HG03558 (cell line): Measurements from ENCODE around the gene IAPP.
"Not testable (repeated sequence)": the region's sequence is repeated elsewhere in the genome, so short reads cannot be mapped to it uniquely, and the experiment has no call there.

ENCODE experiments used
- ATAC-seq: cut with Tn5 transposase; IDR thresholded peaks from one replicate; pipeline ENCODE4 v1.9.1; 2021; ENCODE audit warnings: moderate number of reproducible peaks; ENCODE audit not compliant: unreplicated experiment; ENCODE audit errors: extremely low read depth

The IAPP gene

GRCh38 chr12:21372602-21373001 is at the start of gene IAPP:
IAPP (plus strand) TSS chr12:21372902; CDS start chr12:21373352, 450 bp downstream.
- no peak for ATAC-seq

GRCh38 chr12:21323736-21324135 is 49.0 kb upstream of the IAPP start:
- no peak for ATAC-seq

DNA sequence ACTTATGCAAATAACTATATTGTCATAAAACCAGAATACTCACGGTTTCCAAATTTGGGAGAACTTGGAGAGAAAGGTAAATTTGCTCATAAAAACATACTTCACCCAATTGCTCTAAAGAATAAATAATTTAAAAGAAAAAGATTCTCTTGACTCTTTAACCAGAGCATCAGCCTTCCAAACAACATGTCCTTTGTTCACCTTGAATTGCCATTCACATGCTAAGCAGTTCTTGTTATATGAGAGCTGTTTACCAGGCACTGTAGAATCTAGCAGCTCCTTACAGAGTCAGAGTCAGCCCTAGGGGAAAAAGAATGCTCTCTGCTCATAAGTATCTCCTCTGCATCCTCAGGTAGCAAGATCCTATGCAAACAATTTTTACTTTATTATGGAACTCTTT is 48.2 kb upstream of the IAPP start:
- ATAC-seq = no peak

- ATAC-seq = no peak
These were observed 44.1 kb upstream of the IAPP start for GRCh38 chr12:21328578-21328977.

DNA sequence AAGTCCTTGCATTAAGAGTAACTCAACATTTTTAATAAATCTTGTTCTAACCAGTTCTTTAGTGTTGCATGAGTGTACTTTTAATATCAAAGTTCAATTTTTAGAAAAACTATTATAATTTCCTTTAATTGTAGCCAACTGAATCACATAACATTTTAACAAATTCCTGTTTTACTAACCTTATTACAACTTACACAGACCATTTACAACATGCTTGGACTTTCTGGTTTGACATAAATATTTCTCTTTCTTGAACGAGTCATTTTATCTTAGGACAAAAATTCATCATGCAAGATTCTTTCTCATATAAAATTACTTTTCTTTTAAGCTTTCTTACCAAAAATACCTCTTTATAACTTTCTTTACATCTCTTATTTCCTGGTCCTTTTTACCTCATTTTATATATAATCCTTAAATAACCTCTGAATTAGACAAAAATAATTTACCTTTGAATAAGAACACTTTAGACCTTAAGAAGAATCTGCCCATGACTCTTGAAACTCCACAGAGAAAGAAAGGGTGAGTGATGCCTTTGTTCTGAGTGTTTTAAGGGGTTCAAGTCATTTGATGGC is 41.9 kb upstream of the IAPP start:
- ATAC-seq = no peak

DNA sequence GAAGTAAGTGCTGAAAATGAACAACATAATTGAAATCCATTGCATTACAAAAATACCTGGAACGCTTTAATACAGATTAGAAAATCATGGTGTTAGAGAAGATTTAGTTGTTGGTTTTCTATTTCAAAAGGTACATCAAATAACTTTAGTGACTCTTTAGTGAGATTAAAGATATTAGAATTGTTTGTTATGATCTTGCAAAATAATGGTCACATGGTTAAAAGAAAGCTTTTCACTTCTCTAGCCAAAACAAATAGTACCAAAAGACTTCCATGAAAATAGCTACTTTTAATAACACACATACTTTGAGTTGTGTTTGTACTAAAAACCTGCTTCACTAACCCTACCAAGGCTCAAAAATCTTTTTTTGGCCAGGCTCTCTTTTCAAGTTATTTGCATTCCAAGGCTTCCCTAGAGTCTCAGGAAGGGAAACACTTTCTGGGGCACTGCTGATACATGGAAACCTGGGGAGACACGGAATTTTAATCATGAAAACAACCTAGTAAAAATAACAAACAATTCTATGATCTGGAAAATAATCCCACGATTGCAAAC is 37.9 kb upstream of the IAPP start, which contains the start of gene SLCO1A2:
Gene SLCO1A2 (minus strand): TSS at position 147 of the 555 bp plus-strand sequence. CDS start 270 bp downstream, outside the sequence.
- ATAC-seq = no peak

DNA sequence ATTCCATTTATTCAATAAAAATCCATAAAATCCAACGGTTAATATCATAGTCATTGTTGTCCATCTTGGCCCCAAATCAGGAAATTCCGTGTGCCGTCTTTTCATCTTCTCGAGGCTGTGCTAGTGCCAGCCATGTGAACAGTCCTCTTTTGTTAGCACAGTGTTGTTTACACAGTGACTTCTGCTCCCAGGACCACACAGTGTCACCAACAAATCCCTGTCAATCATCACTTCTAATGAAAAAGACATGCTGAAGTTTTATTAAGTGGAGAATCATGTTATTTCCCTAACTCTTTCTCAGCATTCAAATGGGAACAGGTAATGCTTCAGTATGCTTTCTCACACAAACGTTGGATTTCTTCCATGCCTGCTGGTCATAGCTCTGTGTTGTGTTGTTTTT is 36.0 kb upstream of the IAPP start:
- ATAC-seq = no peak

DNA sequence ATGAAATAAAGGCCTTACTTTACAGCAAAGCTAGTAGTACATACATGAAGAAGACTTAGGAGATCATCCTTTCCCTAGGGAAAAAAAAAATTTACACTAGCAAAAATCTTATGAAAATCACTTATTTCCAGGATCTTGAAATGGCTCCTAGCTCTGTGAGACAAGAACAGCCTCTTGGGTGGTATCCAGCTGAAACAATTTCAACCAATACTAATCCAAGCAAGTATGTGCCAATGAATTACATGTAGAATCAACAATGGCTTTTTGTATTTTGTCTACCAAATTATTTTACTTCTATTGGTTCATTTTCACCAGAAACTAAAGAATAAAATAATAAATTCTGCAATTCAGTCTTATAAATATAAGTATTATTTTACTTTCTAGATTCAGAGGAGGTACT is 35.2 kb upstream of the IAPP start:
- ATAC-seq = no peak

DNA sequence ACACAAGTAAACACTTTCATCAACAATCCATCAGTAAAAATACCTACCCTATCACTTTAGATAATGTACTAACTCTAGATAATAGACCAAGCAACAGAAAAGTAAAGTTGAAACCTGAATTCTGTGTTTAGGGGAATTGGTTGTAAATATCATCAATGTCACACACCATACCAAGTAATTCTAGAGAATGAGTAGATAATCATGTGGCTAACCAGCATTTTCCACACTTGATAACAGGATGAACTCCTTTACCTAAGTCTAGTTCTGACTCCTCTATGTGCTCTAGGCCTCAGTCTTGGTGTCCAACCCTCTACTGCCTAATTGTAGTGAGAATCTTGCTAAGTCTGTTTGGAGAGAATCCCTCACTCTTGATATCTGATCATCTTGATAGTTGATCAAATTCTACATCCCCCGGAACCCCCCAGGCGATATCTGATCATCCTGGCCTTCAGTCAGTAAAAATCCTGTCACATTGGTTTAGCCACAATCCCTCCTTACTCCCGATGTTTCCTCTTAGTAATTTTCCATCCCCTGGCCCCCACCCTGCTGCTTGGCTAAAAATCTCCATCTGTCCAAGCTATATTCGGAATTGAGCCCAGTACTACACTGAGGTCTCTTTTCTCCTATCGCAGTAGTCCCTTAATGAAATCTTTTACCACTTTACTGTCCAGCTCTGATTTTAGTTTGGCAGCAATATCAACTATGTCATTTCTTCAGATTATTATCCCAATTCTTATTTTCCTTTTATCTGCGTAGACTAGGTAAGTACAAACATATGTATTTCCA is 34.5 kb upstream of the IAPP start:
- no peak for ATAC-seq

DNA sequence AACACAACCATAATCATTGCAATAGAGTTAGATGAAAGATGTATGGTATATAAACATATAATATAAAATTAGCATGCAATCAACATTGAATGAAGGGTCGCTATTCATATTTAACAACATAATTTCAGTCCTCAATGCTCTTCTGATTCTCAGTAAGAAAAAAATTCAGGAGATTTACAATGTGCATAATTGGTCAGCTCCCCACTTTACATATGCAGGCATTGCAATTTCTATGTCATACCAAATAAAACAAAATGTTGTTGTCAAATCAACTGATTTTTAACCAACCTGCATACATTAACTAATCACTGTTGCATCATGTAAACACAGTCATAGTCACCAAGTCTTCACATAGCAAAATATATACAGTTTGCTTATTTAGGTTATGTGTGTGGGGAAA is 32.8 kb upstream of the IAPP start:
- ATAC-seq = no peak

DNA sequence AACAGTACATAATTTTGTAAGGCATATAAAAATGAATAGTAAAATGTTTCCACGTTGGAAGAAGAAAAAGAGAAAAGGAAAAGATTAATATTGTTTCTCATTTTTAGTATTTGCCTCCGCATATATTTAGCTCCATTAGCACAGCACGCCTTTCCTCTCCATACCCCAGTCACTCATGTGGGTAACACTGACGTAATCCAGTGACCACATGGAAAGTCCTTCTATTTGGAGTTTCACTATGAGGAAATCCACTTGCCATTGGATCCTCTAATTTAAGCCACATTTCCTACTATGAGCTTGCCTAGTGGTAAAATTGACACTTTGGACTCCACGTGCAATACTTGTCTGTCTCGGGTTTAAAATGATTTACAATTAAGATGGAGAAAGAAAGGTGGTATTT is 32.3 kb upstream of the IAPP start:
- ATAC-seq = no peak

DNA sequence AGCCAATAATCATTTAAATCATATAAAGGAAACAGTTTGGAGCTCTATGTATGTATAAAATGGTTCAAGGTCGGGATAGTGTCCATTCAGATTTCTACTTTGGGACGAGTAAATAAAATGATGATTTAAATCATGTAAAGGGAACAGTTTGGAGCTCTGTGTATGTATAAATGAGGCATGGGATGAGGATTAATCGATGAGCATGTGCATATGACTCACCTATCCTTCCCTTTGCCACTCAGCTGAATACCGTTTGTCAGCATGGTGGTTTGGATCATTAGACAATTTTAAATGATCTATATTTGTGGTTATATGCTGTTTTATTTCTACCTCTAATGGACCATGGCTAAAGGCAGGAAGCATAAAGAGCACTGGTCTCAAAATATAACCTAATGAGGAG is 30.9 kb upstream of the IAPP start:
- no peak for ATAC-seq

DNA sequence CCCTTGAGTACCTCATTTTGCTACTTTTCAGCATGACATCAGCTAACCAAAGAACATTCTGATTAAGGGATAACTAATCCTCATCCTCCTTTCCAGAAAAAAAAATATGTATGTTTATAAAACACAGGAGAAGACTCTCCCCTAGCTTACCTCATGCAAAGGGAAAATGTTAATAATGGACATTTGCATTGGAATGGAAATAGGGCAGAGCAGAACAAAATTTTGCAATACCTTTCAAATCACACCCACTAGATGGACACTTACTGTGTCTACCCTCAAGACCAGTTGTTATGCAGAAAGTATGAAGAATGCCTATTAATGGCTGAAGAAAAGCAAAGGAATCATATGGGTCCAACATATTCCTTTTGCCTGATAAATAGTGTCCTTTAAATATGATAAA is 29.1 kb upstream of the IAPP start:
- no peak for ATAC-seq

DNA sequence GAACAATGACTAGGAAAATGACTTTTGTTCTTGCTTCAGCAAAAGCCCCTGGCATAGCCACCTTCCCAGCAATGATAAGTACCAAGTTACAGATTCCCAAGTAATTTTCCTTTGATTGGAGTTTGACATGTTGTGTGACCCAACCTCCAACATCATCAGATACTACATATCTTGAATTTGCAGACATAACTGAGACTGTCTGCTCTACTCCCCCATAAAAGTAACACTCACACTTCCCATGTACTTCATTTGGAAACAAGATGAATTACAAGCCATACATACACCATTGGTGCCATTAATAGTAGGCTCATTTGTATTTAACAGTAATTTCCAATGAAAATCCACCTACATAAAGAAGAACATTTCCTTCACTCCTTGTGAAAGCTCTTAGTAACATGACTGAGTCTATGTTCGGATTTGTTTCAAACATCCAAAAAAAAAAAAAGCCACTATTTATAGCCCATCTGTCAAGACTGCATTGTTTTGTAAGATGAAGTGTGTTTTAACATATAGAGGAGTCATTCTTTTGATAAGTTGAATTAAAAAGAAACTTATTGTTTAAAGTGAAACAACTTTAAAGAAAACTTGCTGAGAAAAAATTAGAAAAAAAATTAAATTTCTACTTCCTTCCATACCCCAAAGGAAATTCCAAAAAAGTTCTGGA is 26.0 kb upstream of the IAPP start:
- no peak for ATAC-seq

DNA sequence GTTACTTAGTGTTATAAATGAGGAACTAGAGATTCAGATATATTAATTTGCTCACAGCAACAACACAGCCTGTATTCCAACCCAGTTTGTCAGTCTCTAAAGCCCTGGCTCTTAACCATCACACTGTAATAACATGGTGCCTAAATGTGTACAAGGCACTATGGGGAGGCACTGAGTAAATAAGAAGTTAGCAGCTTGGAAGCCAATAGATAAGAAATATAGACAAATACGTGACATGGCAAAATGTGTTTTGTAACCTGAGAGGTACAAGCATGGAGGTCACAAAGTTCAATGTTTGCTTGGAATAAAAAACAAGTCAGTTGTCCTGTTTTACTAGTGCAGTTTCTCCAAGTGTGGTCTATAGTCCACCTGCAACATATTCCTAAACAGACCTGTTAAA is 21.7 kb upstream of the IAPP start:
- ATAC-seq = no peak

- ATAC-seq = no peak
These were observed 19.2 kb upstream of the IAPP start for GRCh38 chr12:21353487-21353886.

DNA sequence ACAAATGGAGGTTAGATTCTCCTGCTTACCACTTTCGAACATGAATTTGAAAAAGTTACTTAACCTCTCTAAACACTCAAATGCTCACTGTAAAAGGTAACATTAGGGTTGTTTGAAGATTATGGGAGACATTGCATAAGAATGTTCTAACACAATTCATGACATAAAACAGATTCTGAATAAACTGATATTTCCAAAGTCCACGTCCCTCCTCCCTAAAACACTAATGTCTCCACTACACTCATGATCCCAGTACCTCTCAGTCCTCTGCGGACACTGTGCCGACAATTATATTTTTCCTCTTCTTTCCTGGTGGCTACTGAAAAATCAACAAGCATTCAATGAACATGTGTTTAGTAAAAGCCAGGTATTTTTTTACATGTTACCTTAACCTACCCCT is 18.8 kb upstream of the IAPP start:
- ATAC-seq = no peak

DNA sequence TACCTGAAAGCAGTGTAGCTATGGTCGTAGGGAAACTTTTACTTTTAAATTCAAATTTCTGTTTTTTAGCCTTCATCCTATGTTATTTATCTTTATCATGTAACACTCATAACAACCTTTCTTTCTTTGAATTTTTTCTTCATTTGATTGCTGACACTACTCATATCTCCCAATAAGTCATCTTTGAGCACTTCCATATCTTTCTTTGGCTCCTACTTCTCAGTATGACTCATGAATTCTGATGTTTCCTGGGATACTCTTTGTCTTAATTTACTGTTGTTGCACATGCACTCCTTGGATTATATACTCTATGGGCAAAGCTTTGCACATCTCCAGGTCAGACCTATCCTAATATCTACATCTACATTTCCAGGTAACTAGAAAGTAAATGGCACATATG is 18.1 kb upstream of the IAPP start:
- ATAC-seq = no peak

DNA sequence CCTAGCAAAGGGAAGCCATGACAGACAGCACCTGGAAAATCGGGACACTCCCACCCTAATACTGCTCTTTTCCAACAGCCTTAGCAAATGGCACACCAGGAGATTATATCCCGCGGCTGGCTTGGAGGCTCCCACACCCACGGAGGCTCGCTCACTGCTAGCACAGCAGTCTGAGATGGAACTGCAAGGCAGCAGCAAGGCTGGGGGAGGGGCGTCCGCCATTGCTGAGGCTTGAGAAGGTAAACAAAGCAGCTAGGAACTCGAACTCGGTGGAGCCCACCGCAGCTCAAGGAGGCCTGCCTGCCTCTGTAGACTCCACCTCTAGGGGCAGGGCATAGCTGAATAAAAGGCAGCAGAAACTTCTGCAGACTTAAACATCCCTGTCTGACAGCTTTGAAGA is 12.1 kb upstream of the IAPP start:
- not testable (repeated sequence) for ATAC-seq

DNA sequence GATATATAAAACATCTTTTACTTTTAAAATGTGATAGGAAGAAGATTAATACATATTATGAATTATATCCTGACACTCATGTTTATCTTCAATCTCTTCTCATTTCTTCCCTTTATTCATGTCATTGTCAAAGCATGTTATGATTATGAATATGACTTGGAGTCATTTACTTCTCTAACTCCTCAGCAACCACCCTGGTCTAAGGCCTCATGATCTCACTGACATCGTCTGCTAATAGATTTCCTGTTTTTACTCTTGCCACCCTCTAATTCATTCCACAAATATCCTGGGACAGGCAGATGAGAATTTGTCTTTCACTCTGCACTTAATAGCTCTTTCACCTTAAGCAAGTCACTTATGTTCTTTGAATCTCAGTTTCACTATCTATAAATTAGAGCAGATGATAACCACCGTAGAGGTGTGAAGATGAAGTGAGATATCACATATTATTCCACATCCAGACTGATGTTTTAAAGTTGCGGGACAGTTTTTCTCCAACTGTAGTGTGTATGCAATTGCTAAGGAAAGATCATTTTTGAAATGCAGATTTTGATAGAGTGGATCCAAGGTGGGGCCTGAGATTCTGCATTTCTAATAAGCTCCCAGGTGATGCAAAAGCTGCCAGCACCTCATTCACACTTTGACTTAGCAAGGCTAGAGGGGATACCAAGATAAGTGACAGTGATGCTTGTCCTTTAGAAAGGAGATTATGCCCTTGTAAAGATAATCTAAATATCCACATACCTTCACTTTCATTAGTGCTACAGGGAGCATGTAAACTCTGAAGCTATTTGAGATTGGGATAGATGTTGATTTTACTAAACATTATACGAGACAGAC is 3.3 kb upstream of the IAPP start:
- no peak for ATAC-seq
